CD14-positive monocyte (primary cell): ENCODE data around the gene CYP26A1. TPM values are rescaled to one million over a fixed set of nuclear protein-coding genes. Genes with fewer than 3 reads are reported as not detected.

Source experiments
- DNase-seq, 3 donors: peaks; one replicate each; pipeline ENCODE4 v3.0.0-alpha.2; 2011 to 2022
- H2AFZ ChIP-seq: 2 replicates; pipeline ENCODE4 v1.6.0; 2012; ENCODE audit warnings: mild to moderate bottlenecking, low read depth, low read length, inconsistent platforms; ENCODE audit not compliant: insufficient read depth, poor library complexity, severe bottlenecking
- H3K27ac ChIP-seq, 2 donors: 1 replicate in 1 of 2; 2 replicates in 1 of 2; pipeline ENCODE4 v1.5.1; 2012 to 2013; ENCODE audit warnings: low read length in 2 of 2, control low read depth in 1 of 2, inconsistent platforms in 1 of 2, low read depth in 1 of 2, mild to moderate bottlenecking in 1 of 2
- H3K27me3 ChIP-seq, 2 donors: one replicate each; pipeline versions ENCODE4 v1.6.0 to v1.6.1; 2011 to 2013; ENCODE audit warnings: low read length in 2 of 2; ENCODE audit not compliant: control insufficient read depth in 2 of 2, insufficient read depth in 2 of 2
- H3K36me3 ChIP-seq, 2 donors: replicated peaks in 1 of 2; 1 replicate in 1 of 2; 2 replicates in 1 of 2; pipeline versions ENCODE4 v1.5.1 to v1.6.1; 2012 to 2013; ENCODE audit warnings: low read length in 2 of 2, control low read depth in 1 of 2, inconsistent platforms in 1 of 2, mild to moderate bottlenecking in 1 of 2; ENCODE audit not compliant: insufficient read depth in 2 of 2, control insufficient read depth in 1 of 2
- H3K4me1 ChIP-seq, 2 donors: 1 replicate in 1 of 2; 2 replicates in 1 of 2; pipeline versions ENCODE4 v1.5.1 to v1.6.1; 2012 to 2013; ENCODE audit warnings: low read length in 2 of 2, control low read depth in 1 of 2, inconsistent platforms in 1 of 2, mild to moderate bottlenecking in 1 of 2, moderate library complexity in 1 of 2; ENCODE audit not compliant: insufficient read depth in 2 of 2, control insufficient read depth in 1 of 2
- H3K4me2 ChIP-seq: replicated peaks from 2 replicates; pipeline ENCODE3; 2012; ENCODE audit warnings: low read length, moderate library complexity, mild to moderate bottlenecking; ENCODE audit not compliant: poor library complexity, severe bottlenecking; ENCODE audit errors: extremely low read depth
- H3K4me3 ChIP-seq, 3 experiments: fragments of 200-600 bp in 1 of 3; sonication (generic) in 1 of 3; replicated peaks in 1 of 3; 1 replicate in 2 of 3; 2 replicates in 1 of 3; pipeline ENCODE4 v1.5.1; 2011 to 2013; ENCODE audit warnings: low read length in 3 of 3, mild to moderate bottlenecking in 3 of 3, control low read depth in 2 of 3, low read depth in 2 of 3, inconsistent platforms in 1 of 3, moderate library complexity in 1 of 3
- H3K79me2 ChIP-seq: 2 replicates; pipeline ENCODE4 v1.6.0; 2012; ENCODE audit warnings: mild to moderate bottlenecking, control low read depth, inconsistent platforms, low read length, moderate library complexity; ENCODE audit not compliant: insufficient read depth
- H3K9ac ChIP-seq: 2 replicates; pipeline ENCODE4 v1.6.0; 2017; ENCODE audit warnings: low read length, mild to moderate bottlenecking; ENCODE audit not compliant: insufficient read depth, poor library complexity, severe bottlenecking
- H3K9me3 ChIP-seq, 2 donors: replicated peaks in 1 of 2; 1 replicate in 1 of 2; 2 replicates in 1 of 2; pipeline versions ENCODE4 v1.5.1 to v1.6.1; 2012 to 2013; ENCODE audit warnings: low read length in 2 of 2, control low read depth in 1 of 2; ENCODE audit not compliant: control insufficient read depth in 1 of 2, insufficient read depth in 1 of 2
- H4K20me1 ChIP-seq: 2 replicates; pipeline ENCODE4 v1.6.0; 2012; ENCODE audit warnings: mild to moderate bottlenecking, low read length, control low read depth, moderate library complexity; ENCODE audit not compliant: insufficient read depth
- H3K27ac Mint-ChIP-seq, 7 donors: one replicate each; pipeline ENCODE4 v1.8.0; 2020; ENCODE audit warnings: mild to moderate bottlenecking in 7 of 7, mixed read lengths in 7 of 7, moderate library complexity in 6 of 7, inconsistent platforms in 2 of 7
- H3K27me3 Mint-ChIP-seq, 3 donors: one replicate each; pipeline ENCODE4 v1.8.0; 2021 to 2022; ENCODE audit warnings: low read depth in 3 of 3, mild to moderate bottlenecking in 3 of 3, mixed read lengths in 3 of 3, moderate library complexity in 3 of 3, inconsistent platforms in 1 of 3
- H3K36me3 Mint-ChIP-seq, 2 donors: one replicate each; pipeline ENCODE4 v1.8.0; 2020; ENCODE audit warnings: mixed read lengths in 2 of 2, inconsistent platforms in 1 of 2, mild to moderate bottlenecking in 1 of 2
- H3K4me1 Mint-ChIP-seq: one replicate; pipeline ENCODE4 v1.8.0; 2020; ENCODE audit warnings: mild to moderate bottlenecking, mixed read lengths
- H3K4me3 Mint-ChIP-seq, 2 donors: one replicate each; pipeline ENCODE4 v1.8.0; 2020; ENCODE audit warnings: mild to moderate bottlenecking in 2 of 2, mixed read lengths in 2 of 2, moderate library complexity in 1 of 2
- H3K9me3 Mint-ChIP-seq, 7 donors: one replicate each; pipeline ENCODE4 v1.8.0; 2020 to 2022; ENCODE audit warnings: mixed read lengths in 7 of 7, mild to moderate bottlenecking in 6 of 7, moderate library complexity in 6 of 7, inconsistent platforms in 2 of 7
- WGBS: methylation state at CpG from one replicate; pipeline ENCODE4 v1.1.5; 2013; ENCODE audit warnings: missing lambda C conversion rate; ENCODE audit not compliant: insufficient coverage; 5-methylcytosine and 5-hydroxymethylcytosine counted together
- intact Hi-C, 2 donors: fragments of 100-400 bp; cut with micrococcal nuclease; formaldehyde crosslinking; loops; one replicate each; pipeline versions ENCODE4 v1.15.0 to v1.15.1; 2023
- polyA plus RNA-seq, 3 donors: library from polyadenylated mRNA; depleted of rRNA in 1 of 3; unstranded in 2 of 3; stranded (reverse) in 1 of 3; fragments of 300-500 nt in 2 of 3; fragments of >200 nt in 1 of 3; fragmentation: Illumina TruSeq in 2 of 3; gene quantifications; 1 replicate in 2 of 3; 2 replicates in 1 of 3; pipeline ENCODE4 v1.2.3, GENCODE V29; 2012 to 2021
- TF ChIP-seq, protein P1 (sequence below): fragments of 200-600 bp; IDR thresholded peaks from one replicate; pipeline ENCODE4 v1.8.0; 2022; ENCODE audit warnings: antibody characterized with exemption, mild to moderate bottlenecking

Gene CYP26A1
- polyA plus RNA-seq, 3 donors, result not detected

DNA sequence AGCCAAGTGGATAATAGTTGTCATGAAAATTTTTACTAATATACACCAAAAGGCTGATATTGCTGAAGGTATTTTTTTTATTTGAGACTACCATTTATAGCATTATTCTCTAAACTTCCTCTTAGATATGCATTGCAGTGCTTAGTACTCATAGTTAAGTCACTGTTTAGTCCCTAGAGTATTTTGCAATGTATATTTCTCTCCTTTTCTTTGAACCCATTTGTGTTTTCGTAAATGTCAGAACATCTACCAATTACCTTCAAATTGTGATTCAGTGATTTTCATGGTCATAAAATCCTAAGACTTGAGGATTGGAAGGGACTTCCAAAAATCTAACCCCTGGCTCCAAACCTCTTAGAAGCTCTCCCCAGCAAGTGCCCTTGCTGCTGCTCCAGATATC, 34.6 kb upstream of the CYP26A1 start:
- H3K27ac ChIP-seq, result no peak overlapping the region
- H4K20me1 ChIP-seq, result no peaks in the 10 kb centered on the region
- TF ChIP-seq, protein P1, sequence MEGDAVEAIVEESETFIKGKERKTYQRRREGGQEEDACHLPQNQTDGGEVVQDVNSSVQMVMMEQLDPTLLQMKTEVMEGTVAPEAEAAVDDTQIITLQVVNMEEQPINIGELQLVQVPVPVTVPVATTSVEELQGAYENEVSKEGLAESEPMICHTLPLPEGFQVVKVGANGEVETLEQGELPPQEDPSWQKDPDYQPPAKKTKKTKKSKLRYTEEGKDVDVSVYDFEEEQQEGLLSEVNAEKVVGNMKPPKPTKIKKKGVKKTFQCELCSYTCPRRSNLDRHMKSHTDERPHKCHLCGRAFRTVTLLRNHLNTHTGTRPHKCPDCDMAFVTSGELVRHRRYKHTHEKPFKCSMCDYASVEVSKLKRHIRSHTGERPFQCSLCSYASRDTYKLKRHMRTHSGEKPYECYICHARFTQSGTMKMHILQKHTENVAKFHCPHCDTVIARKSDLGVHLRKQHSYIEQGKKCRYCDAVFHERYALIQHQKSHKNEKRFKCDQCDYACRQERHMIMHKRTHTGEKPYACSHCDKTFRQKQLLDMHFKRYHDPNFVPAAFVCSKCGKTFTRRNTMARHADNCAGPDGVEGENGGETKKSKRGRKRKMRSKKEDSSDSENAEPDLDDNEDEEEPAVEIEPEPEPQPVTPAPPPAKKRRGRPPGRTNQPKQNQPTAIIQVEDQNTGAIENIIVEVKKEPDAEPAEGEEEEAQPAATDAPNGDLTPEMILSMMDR, result no peak
- Mint-ChIP-seq H3K27ac (no peak overlapping the region), H3K4me3 (no peak overlapping the region), H3K27me3 (peaks cover 0 to 2% (median 0%) of the 10 kb centered on the region in 3 donors), H3K9me3 (peaks cover 0 to 2% (median 0%) of the 10 kb centered on the region in 7 donors), H3K36me3 (peaks cover 7 to 17% of the 10 kb centered on the region in 2 donors), H3K4me1 (peaks cover 12% of the 10 kb centered on the region)
- H3K27me3 ChIP-seq, result no peaks in the 10 kb centered on the region
- no peaks in the 10 kb centered on the region for H3K9me3 ChIP-seq
- intact Hi-C loops, result no loop called here
- H3K79me2 ChIP-seq, result no peaks in the 10 kb centered on the region
- H3K4me3 ChIP-seq, result no peak overlapping the region
- H3K4me2 ChIP-seq, result no peak overlapping the region
- no peak for DNase-seq
- no peak overlapping the region for H3K9ac ChIP-seq
- H3K4me1 ChIP-seq, result no peaks in the 10 kb centered on the region
- no peak overlapping the region for H2AFZ ChIP-seq
- no CpG with 5 or more reads among the region's 1 CpG for WGBS
- H3K36me3 ChIP-seq, result peaks cover 2 to 7% of the 10 kb centered on the region in 2 donors

DNA sequence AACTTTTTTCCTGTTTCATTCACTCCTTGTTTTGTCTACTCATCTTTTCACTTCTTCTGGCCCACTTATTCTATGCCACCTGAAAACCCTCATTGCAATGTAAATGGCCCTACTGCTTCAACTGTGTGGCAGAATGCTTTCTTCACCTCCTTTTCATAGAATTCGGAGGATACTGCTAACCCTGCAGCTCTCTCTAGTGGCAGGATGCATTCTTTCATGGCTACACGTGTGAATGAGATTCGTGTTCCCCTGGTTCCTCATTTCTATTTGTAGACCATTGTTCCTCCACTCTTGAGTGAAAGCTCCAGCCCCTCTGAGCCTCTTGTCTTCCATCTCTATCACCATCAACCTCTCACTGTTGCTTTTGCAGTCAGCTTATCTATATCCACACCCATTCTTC, 34.0 kb upstream of the CYP26A1 start:
- Mint-ChIP-seq H3K36me3 (peaks cover 9 to 17% of the 10 kb centered on the region in 2 donors), H3K4me1 (peaks cover 12% of the 10 kb centered on the region), H3K27ac (no peak overlapping the region), H3K9me3 (peaks cover 0 to 2% (median 0%) of the 10 kb centered on the region in 7 donors), H3K4me3 (no peak overlapping the region), H3K27me3 (peaks cover 0 to 2% (median 0%) of the 10 kb centered on the region in 3 donors)
- no peak overlapping the region for H3K27ac ChIP-seq
- intact Hi-C loops, result no loop called here
- 0% methylated on average over 3 of the region's 3 CpGs for WGBS
- no peak for DNase-seq
- no peaks in the 10 kb centered on the region for H3K27me3 ChIP-seq
- no peak overlapping the region for H3K4me2 ChIP-seq
- no peaks in the 10 kb centered on the region for H4K20me1 ChIP-seq
- H2AFZ ChIP-seq, result no peak overlapping the region
- peaks cover 0 to 8% of the 10 kb centered on the region in 2 donors for H3K36me3 ChIP-seq
- no peak overlapping the region for H3K9ac ChIP-seq
- no peaks in the 10 kb centered on the region for H3K79me2 ChIP-seq
- no peaks in the 10 kb centered on the region for H3K4me1 ChIP-seq
- H3K4me3 ChIP-seq, result no peak overlapping the region
- no peaks in the 10 kb centered on the region for H3K9me3 ChIP-seq
- TF ChIP-seq, protein P1, result no peak
